Measurements from ENCODE around the gene KPNA4. TPM values are rescaled to one million over a fixed set of nuclear protein-coding genes. Genes with fewer than 3 reads are reported as not detected.

Gene KPNA4
- total RNA-seq, 1 donor from 2014 or later, result 46.7 TPM

GRCh38 chr3:160464321-160464720 lies 101.0 kb downstream of the KPNA4 start:
- peaks cover 6% of the 10 kb centered on the region for H3K9me3 Mint-ChIP-seq
- no peaks in the 10 kb centered on the region for H3K4me1 Mint-ChIP-seq
- peaks cover 6% of the 10 kb centered on the region for H3K27me3 Mint-ChIP-seq
- no peak overlapping the region for H3K4me3 Mint-ChIP-seq
- H3K36me3 Mint-ChIP-seq (ENCODE audit: low read depth), result no peaks in the 10 kb centered on the region
- POLR2A ChIA-PET, result no interaction called here
- ATAC-seq (ENCODE audit: low read depth) (no peak), DNase-seq (no peak)
- CTCF ChIA-PET, result interaction anchor here (0.6 kb wide), 1 partner anchor 226 kb away, joined by 4 read pairs; no protein-coding TSS in a partner anchor
- no peak overlapping the region for H3K27ac Mint-ChIP-seq
- intact Hi-C loops (cut with micrococcal nuclease), result no loop called here
- TF ChIP-seq, protein P1, sequence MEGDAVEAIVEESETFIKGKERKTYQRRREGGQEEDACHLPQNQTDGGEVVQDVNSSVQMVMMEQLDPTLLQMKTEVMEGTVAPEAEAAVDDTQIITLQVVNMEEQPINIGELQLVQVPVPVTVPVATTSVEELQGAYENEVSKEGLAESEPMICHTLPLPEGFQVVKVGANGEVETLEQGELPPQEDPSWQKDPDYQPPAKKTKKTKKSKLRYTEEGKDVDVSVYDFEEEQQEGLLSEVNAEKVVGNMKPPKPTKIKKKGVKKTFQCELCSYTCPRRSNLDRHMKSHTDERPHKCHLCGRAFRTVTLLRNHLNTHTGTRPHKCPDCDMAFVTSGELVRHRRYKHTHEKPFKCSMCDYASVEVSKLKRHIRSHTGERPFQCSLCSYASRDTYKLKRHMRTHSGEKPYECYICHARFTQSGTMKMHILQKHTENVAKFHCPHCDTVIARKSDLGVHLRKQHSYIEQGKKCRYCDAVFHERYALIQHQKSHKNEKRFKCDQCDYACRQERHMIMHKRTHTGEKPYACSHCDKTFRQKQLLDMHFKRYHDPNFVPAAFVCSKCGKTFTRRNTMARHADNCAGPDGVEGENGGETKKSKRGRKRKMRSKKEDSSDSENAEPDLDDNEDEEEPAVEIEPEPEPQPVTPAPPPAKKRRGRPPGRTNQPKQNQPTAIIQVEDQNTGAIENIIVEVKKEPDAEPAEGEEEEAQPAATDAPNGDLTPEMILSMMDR (IDR thresholded peaks at IDR 0.05), result no peak

DNA sequence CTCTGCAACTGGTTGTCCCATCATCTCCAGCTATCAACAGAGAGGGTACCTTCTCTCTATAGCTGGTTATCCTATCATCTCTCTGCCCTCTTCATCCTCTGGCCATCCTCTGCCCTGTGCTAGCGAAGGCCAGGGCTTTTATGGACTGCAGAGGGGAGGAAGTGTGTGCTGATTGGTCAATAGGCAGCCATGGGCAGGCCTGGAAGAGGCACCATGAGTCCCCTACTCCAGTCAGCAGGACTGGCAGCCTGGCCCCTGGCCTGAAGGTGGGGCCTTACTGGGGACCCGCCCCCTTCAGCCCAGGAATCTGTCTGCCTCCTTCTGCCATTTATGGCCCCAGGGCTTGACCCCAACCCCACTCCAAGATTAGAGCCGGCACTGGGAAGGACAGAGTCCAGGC lies 105.3 kb downstream of the KPNA4 start:
- peaks cover 7% of the 10 kb centered on the region for H3K27me3 Mint-ChIP-seq
- intact Hi-C loops (cut with micrococcal nuclease), result no loop called here
- H3K9me3 Mint-ChIP-seq, result no peaks in the 10 kb centered on the region
- TF ChIP-seq, protein P1 (IDR thresholded peaks at IDR 0.05), result no peak
- no peak overlapping the region for H3K27ac Mint-ChIP-seq
- CTCF ChIA-PET, result no interaction called here
- DNase-seq, result no peak
- H3K4me1 Mint-ChIP-seq, result no peaks in the 10 kb centered on the region
- ATAC-seq (ENCODE audit: low read depth), result no peak
- no peak overlapping the region for H3K4me3 Mint-ChIP-seq
- H3K36me3 Mint-ChIP-seq (ENCODE audit: low read depth), result no peaks in the 10 kb centered on the region
- POLR2A ChIA-PET, result interaction anchor here (1.0 kb wide), 1 partner anchor 10 kb away, joined by 3 read pairs; the partner anchor contains the start of gene TRIM59

DNA sequence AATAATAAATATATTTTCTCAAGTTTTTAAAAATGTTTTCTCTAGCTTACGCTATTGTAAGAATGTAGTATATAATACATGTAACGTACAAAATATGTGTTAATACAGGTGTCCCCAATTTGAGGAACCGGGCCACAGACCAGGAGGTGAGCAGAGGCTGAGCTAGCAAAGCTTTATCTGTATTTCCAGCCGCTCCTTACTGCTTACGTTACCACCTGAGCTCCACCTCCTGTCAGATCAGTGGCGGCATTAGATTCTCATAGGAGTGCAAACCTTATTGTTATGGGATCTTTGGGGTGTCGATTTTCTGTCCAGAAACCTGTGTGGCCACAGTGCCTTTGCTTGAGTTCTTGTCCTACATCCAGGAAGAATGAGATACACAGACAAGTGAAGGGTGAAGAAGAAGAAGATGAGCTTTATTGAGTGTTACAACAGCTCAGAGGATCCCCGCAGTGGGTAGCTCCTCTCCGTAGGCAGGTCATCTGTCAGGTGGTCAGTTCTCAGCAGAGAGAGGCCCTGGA lies 105.9 kb downstream of the KPNA4 start:
- H3K27ac Mint-ChIP-seq, result no peak overlapping the region
- ATAC-seq (ENCODE audit: low read depth), result no peak
- ChIA-PET CTCF (interaction anchor here (0.9 kb wide), 1 partner anchor 46 kb away, joined by 3 read pairs; no protein-coding TSS in a partner anchor), POLR2A (interaction anchor here (1.0 kb wide), 1 partner anchor 10 kb away, joined by 3 read pairs; the partner anchor contains the start of gene TRIM59)
- H3K9me3 Mint-ChIP-seq, result no peaks in the 10 kb centered on the region
- no peaks in the 10 kb centered on the region for H3K4me1 Mint-ChIP-seq
- no peak overlapping the region for H3K4me3 Mint-ChIP-seq
- no peaks in the 10 kb centered on the region for H3K36me3 Mint-ChIP-seq (ENCODE audit: low read depth)
- TF ChIP-seq, protein P1 (IDR thresholded peaks at IDR 0.05), result no peak
- intact Hi-C loops (cut with micrococcal nuclease), result no loop called here
- no peak for DNase-seq
- peaks cover 7% of the 10 kb centered on the region for H3K27me3 Mint-ChIP-seq

DNA sequence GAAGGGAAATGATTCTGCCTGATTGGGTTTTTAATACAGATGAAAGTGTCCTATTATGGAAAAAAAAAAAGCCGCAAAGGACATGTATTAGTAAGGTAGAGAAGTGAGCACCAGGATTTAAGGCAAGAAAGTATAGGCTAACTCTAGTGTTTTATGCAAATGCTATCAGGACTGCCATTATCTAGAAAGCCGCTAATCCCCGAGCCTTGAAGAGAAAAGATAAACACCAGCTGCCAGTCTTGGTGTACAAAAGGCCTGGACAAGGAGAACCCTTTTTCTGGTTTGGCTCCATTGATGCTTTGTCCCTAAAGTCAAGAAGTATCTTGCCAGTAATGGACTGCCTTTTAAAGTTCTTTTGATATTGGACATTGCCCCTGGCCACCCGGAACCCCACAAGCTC lies 107.2 kb downstream of the KPNA4 start:
- no peaks in the 10 kb centered on the region for H3K4me1 Mint-ChIP-seq
- POLR2A ChIA-PET, result no interaction called here
- TF ChIP-seq, protein P1 (IDR thresholded peaks at IDR 0.05), result no peak
- ATAC-seq (ENCODE audit: low read depth) (no peak), DNase-seq (no peak)
- no peaks in the 10 kb centered on the region for H3K9me3 Mint-ChIP-seq
- H3K4me3 Mint-ChIP-seq, result no peak overlapping the region
- CTCF ChIA-PET, result no interaction called here
- H3K36me3 Mint-ChIP-seq (ENCODE audit: low read depth), result no peaks in the 10 kb centered on the region
- H3K27me3 Mint-ChIP-seq, result peaks cover 3% of the 10 kb centered on the region
- no peak overlapping the region for H3K27ac Mint-ChIP-seq
- intact Hi-C loops (cut with micrococcal nuclease), result no loop called here

- POLR2A ChIA-PET, result no interaction called here
- no peaks in the 10 kb centered on the region for H3K36me3 Mint-ChIP-seq (ENCODE audit: low read depth)
- no peaks in the 10 kb centered on the region for H3K9me3 Mint-ChIP-seq
- intact Hi-C loops (cut with micrococcal nuclease), result no loop called here
- no peak overlapping the region for H3K27ac Mint-ChIP-seq
- no peak for DNase-seq
- no peak for ATAC-seq (ENCODE audit: low read depth)
- TF ChIP-seq, protein P1 (IDR thresholded peaks at IDR 0.05), result no peak
- H3K4me1 Mint-ChIP-seq, result no peaks in the 10 kb centered on the region
- peaks cover 1% of the 10 kb centered on the region for H3K27me3 Mint-ChIP-seq
- CTCF ChIA-PET, result no interaction called here
- no peak overlapping the region for H3K4me3 Mint-ChIP-seq
Measured at GRCh38 chr3:160455846-160456245, 109.5 kb downstream of the KPNA4 start.

Data from activated B cell treated with CpG ODN at 0.5 μM for 24 hours (primary cell).